ENCODE data around the gene CDK10.

- TF ChIP-seq, protein P1, sequence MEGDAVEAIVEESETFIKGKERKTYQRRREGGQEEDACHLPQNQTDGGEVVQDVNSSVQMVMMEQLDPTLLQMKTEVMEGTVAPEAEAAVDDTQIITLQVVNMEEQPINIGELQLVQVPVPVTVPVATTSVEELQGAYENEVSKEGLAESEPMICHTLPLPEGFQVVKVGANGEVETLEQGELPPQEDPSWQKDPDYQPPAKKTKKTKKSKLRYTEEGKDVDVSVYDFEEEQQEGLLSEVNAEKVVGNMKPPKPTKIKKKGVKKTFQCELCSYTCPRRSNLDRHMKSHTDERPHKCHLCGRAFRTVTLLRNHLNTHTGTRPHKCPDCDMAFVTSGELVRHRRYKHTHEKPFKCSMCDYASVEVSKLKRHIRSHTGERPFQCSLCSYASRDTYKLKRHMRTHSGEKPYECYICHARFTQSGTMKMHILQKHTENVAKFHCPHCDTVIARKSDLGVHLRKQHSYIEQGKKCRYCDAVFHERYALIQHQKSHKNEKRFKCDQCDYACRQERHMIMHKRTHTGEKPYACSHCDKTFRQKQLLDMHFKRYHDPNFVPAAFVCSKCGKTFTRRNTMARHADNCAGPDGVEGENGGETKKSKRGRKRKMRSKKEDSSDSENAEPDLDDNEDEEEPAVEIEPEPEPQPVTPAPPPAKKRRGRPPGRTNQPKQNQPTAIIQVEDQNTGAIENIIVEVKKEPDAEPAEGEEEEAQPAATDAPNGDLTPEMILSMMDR (IDR thresholded peaks at IDR 0.05), result no peak
- TF ChIP-seq POLR2A (IDR thresholded peaks at IDR 0.05), result no peak
- no peak for TF ChIP-seq EP300 (IDR thresholded peaks at IDR 0.05)
Observed at GRCh38 chr16:89732918-89733242, 46.4 kb downstream of the CDK10 start.

Measured in tibial nerve (tissue), 4 donors.